Measurements from ENCODE around the gene DNAJC24. TPM values are rescaled to one million over a fixed set of nuclear protein-coding genes. Genes with fewer than 3 reads are reported as not detected.
"Not testable (repeated sequence)": the region's sequence is repeated elsewhere in the genome, so short reads cannot be mapped to it uniquely, and the experiment has no call there.

DNAJC24 gene, protein sequence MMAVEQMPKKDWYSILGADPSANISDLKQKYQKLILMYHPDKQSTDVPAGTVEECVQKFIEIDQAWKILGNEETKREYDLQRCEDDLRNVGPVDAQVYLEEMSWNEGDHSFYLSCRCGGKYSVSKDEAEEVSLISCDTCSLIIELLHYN
- 11.4 TPM for total RNA-seq (2013)
- polyA plus RNA-seq = 1 to 10 TPM; 3.4 to 4.8 (median 4.4) TPM
- 1.9 and 3.7 TPM in 2 replicates for polyA minus RNA-seq
- total RNA-seq = 1.2 to 8.7 (median 6.3) reads per million in 11 experiments

DNA sequence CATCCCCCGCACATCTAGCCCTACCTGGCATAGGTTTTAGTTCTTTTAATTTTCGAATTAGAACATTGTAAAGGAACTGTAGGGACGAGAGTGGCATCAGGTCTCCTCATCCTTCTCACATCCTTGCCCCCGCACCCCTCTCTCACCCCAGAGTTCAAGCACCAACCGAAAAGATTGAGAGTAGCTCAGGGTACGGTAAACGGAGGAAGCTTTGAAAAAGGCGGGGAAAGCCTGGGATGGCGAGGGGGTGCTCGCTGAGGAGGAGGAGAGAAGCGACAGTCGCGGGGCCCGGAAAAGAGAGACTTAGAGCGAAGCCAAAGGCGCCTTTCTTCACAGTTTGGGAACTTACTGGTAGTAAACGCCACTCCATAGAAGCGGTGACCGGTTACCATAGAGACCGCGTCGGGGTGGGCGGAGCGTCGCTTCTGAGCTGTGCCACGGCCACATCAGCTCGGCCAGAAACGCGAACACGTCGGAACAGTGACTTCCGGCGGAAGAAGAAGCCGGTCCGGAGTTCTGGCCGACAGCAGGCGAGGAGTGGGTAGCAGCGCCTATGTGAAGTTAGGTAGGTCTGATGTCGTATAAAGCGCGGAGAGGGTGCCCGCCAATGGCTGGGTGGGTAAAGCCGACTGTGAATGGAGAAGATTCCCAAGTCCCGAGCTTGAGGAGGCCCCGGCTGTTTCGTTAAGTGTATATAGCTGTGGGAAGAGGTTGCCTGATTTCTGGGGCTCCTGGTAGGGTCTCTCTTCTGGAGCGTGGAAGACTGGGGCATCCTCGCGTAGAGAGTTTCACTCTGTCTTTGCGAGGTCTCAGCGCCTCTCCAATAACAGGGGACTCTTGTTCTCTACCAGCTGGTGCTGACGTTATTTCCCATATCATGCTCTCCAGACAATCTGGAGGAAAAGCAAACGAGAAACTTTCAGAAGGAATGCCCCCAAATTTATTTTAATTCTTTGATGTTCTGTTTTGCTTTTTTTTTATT lies at the start of gene DNAJC24, which contains the start of gene DCDC1:
Gene DNAJC24, plus strand, starts transcription at position 513 of the 982 bp plus-strand sequence. CDS start 889 bp downstream, outside the sequence.
Gene DCDC1, minus strand, starts transcription at position 392 of the 982 bp plus-strand sequence. CDS start 41,459 bp downstream, outside the sequence.
- TF ChIP-seq, protein P1, sequence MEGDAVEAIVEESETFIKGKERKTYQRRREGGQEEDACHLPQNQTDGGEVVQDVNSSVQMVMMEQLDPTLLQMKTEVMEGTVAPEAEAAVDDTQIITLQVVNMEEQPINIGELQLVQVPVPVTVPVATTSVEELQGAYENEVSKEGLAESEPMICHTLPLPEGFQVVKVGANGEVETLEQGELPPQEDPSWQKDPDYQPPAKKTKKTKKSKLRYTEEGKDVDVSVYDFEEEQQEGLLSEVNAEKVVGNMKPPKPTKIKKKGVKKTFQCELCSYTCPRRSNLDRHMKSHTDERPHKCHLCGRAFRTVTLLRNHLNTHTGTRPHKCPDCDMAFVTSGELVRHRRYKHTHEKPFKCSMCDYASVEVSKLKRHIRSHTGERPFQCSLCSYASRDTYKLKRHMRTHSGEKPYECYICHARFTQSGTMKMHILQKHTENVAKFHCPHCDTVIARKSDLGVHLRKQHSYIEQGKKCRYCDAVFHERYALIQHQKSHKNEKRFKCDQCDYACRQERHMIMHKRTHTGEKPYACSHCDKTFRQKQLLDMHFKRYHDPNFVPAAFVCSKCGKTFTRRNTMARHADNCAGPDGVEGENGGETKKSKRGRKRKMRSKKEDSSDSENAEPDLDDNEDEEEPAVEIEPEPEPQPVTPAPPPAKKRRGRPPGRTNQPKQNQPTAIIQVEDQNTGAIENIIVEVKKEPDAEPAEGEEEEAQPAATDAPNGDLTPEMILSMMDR (IDR thresholded peaks at IDR 0.05) = no peak
- H3K9me3 Mint-ChIP-seq = no peaks in the 10 kb centered on the region
- Histone ChIP-seq H3K27ac (ENCODE audit: low read depth in 1 of 2, low read length in 2 of 2) (peak within 1 kb of the TSS; percentile 48 to 74), H3K27me3 (ENCODE audit: control insufficient read depth in 2 of 2, insufficient read depth in 2 of 2, low read length in 2 of 2) (peaks cover 12 to 32% of the 10 kb centered on the region in 2 donors), H3K4me2 (replicated peaks; ENCODE audit: extremely low read depth, low read length, poor library complexity, severe bottlenecking) (peak within 1 kb of the TSS; percentile 93), H3K4me3 (replicated peaks in 1 of 3; ENCODE audit: low read depth in 2 of 3, low read length in 3 of 3) (peak within 1 kb of the TSS; percentile 82 to 94 (median 89)), H3K9ac (ENCODE audit: insufficient read depth, low read length, poor library complexity, severe bottlenecking) (peak within 1 kb of the TSS; percentile 72), H3K36me3 (replicated peaks in 1 of 2; ENCODE audit: control insufficient read depth in 1 of 2, insufficient read depth in 2 of 2, low read length in 2 of 2) (no peaks in the 10 kb centered on the region), H3K9me3 (replicated peaks in 1 of 2; ENCODE audit: control insufficient read depth in 1 of 2, insufficient read depth in 1 of 2, low read length in 2 of 2) (no peaks in the 10 kb centered on the region), H2AFZ (ENCODE audit: insufficient read depth, low read depth, low read length, poor library complexity, severe bottlenecking) (peak within 1 kb of the TSS; percentile 98), H3K79me2 (ENCODE audit: insufficient read depth, low read length) (no peaks in the 10 kb centered on the region), H3K4me1 (ENCODE audit: control insufficient read depth in 1 of 2, insufficient read depth in 2 of 2, low read length in 2 of 2) (peaks cover 12 to 16% of the 10 kb centered on the region in 2 donors), H4K20me1 (ENCODE audit: insufficient read depth, low read length) (no peaks in the 10 kb centered on the region)
- peak within 1 kb of the TSS; percentile 87 to 98 for H3K4me3 Mint-ChIP-seq
- DNase-seq = peak; percentile 90 to 94 (median 90)
- under 1% methylated on average over 46 of the region's 53 CpGs for WGBS (ENCODE audit: insufficient coverage)
- intact Hi-C loops (cut with micrococcal nuclease) = loop anchor here (10.0 kb wide), 2 partner anchors 135 to 145 kb away; partner anchors contain the start of genes ELP4 (in 1 of the 2) and IMMP1L (in 1 of the 2)
- H3K4me1 Mint-ChIP-seq = peaks cover 22% of the 10 kb centered on the region
- peak within 1 kb of the TSS; percentile 60 to 91 (median 88) for H3K27ac Mint-ChIP-seq
- peaks cover 0 to 2% of the 10 kb centered on the region in 2 donors for H3K36me3 Mint-ChIP-seq
- H3K27me3 Mint-ChIP-seq (ENCODE audit: low read depth in 3 of 3) = peaks cover 13 to 29% (median 18%) of the 10 kb centered on the region in 3 donors

DNA sequence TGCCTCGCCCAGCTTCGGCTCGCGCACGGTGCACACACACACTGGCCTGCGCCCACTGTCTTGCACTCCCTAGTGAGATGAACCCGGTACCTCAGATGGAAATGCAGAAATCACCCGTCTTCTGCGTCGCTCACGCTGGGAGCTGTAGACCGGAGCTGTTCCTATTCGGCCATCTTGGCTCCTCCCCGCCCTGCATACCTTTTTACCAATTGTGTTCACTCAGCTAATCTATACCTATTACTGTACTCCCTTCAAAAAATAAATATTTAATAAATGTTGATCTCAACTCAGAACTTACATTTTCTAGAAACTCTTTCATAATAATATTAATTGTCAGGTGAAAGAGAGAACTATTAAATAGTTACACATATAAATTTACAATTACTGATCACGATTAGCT lies 48.2 kb upstream of the DNAJC24 start:
- H3K27me3 Mint-ChIP-seq (ENCODE audit: low read depth in 3 of 3); H3K4me3 Mint-ChIP-seq; H3K9me3 Mint-ChIP-seq; DNase-seq; H3K36me3 Mint-ChIP-seq; H3K9me3 ChIP-seq (replicated peaks in 1 of 2; ENCODE audit: control insufficient read depth in 1 of 2, insufficient read depth in 1 of 2, low read length in 2 of 2); H3K4me1 Mint-ChIP-seq; H3K36me3 ChIP-seq (replicated peaks in 1 of 2; ENCODE audit: control insufficient read depth in 1 of 2, insufficient read depth in 2 of 2, low read length in 2 of 2); H3K4me2 ChIP-seq (replicated peaks; ENCODE audit: extremely low read depth, low read length, poor library complexity, severe bottlenecking); H3K27ac Mint-ChIP-seq; intact Hi-C loops (cut with micrococcal nuclease); H3K9ac ChIP-seq (ENCODE audit: insufficient read depth, low read length, poor library complexity, severe bottlenecking); H3K4me1 ChIP-seq (ENCODE audit: control insufficient read depth in 1 of 2, insufficient read depth in 2 of 2, low read length in 2 of 2); H3K27ac ChIP-seq (ENCODE audit: low read depth in 1 of 2, low read length in 2 of 2); H2AFZ ChIP-seq (ENCODE audit: insufficient read depth, low read depth, low read length, poor library complexity, severe bottlenecking); H3K4me3 ChIP-seq (replicated peaks in 1 of 3; ENCODE audit: low read depth in 2 of 3, low read length in 3 of 3); H3K79me2 ChIP-seq (ENCODE audit: insufficient read depth, low read length); H3K27me3 ChIP-seq (ENCODE audit: control insufficient read depth in 2 of 2, insufficient read depth in 2 of 2, low read length in 2 of 2); H4K20me1 ChIP-seq (ENCODE audit: insufficient read depth, low read length): not testable (repeated sequence)
- WGBS (ENCODE audit: insufficient coverage) = 86% methylated on average over 5 of the region's 15 CpGs

All from CD14-positive monocyte (primary cell).